Measurements from ENCODE around the gene TOMM40L.

The TOMM40L gene

GRCh38 chr1:161225534-161226319 lies at the start of gene TOMM40L:
Gene TOMM40L, plus strand, starts transcription at chr1:161226060. Its CDS starts 430 bp downstream, at chr1:161226490.
- peak; percentile 82 for DNase-seq

- DNase-seq: no peak
These were observed 49.3 kb upstream of the TOMM40L start for GRCh38 chr1:161176468-161177111.

GRCh38 chr1:161177112-161177935 lies 48.5 kb upstream of the TOMM40L start, which contains the start of gene B4GALT3:
Gene B4GALT3, minus strand, starts transcription at chr1:161177507. Its CDS starts 1,447 bp downstream, at chr1:161176060.
- DNase-seq: peak; percentile 93

- no peak for DNase-seq
These were observed 48.0 kb upstream of the TOMM40L start for GRCh38 chr1:161177936-161178244.

- no peak for DNase-seq
These were observed 46.2 kb upstream of the TOMM40L start for GRCh38 chr1:161179698-161180097.

- DNase-seq: no peak
These were observed 45.2 kb upstream of the TOMM40L start for GRCh38 chr1:161180639-161181038.

- peak; percentile 64 for DNase-seq
These were observed 43.6 kb upstream of the TOMM40L start for GRCh38 chr1:161182214-161182613.

GRCh38 chr1:161185282-161185682 lies 40.6 kb upstream of the TOMM40L start:
- DNase-seq: peak; percentile 75

GRCh38 chr1:161185732-161186311 lies 40.0 kb upstream of the TOMM40L start:
- no peak for DNase-seq

GRCh38 chr1:161187311-161187710 lies 38.5 kb upstream of the TOMM40L start:
- DNase-seq: no peak

GRCh38 chr1:161188381-161188780 lies 37.5 kb upstream of the TOMM40L start:
- DNase-seq: no peak

GRCh38 chr1:161189036-161189435 lies 36.8 kb upstream of the TOMM40L start:
- no peak for DNase-seq

- no peak for DNase-seq
These were observed 34.8 kb upstream of the TOMM40L start for GRCh38 chr1:161190962-161191521.

GRCh38 chr1:161191971-161192370 lies 33.9 kb upstream of the TOMM40L start:
- no peak for DNase-seq

- peak; percentile 69 for DNase-seq
These were observed 33.1 kb upstream of the TOMM40L start for GRCh38 chr1:161192476-161193465.

GRCh38 chr1:161193561-161194235 lies 32.2 kb upstream of the TOMM40L start:
- no peak for DNase-seq

GRCh38 chr1:161195171-161195570 lies 30.7 kb upstream of the TOMM40L start:
- DNase-seq: no peak

- no peak for DNase-seq
These were observed 29.7 kb upstream of the TOMM40L start for GRCh38 chr1:161196111-161196510.

- DNase-seq: no peak
These were observed 29.1 kb upstream of the TOMM40L start for GRCh38 chr1:161196521-161197451.
